Measurements from ENCODE around the gene KAZN.

Gene KAZN

GRCh38 chr1:14869187-14869586 lies 270.7 kb downstream of the KAZN start:
- no peak for DNase-seq

GRCh38 chr1:14871218-14871970 lies 272.9 kb downstream of the KAZN start:
- DNase-seq: no peak

GRCh38 chr1:14872762-14873161 lies 274.3 kb downstream of the KAZN start:
- no peak for DNase-seq

GRCh38 chr1:14873677-14874076 lies 275.2 kb downstream of the KAZN start:
- no peak for DNase-seq

- no peak for DNase-seq
Measured at GRCh38 chr1:14875524-14876509, 277.3 kb downstream of the KAZN start.

- DNase-seq: no peak
Measured at GRCh38 chr1:14876747-14877146, 278.3 kb downstream of the KAZN start.

GRCh38 chr1:14877224-14877623 lies 278.7 kb downstream of the KAZN start:
- DNase-seq: no peak

GRCh38 chr1:14878124-14878523 lies 279.6 kb downstream of the KAZN start:
- DNase-seq: no peak

- no peak for DNase-seq
Measured at GRCh38 chr1:14878951-14879350, 280.5 kb downstream of the KAZN start.

- DNase-seq: no peak
Measured at GRCh38 chr1:14880456-14881316, 282.2 kb downstream of the KAZN start.

GRCh38 chr1:14881775-14882672 lies 283.5 kb downstream of the KAZN start:
- no peak for DNase-seq

GRCh38 chr1:14884614-14885175 lies 286.2 kb downstream of the KAZN start:
- no peak for DNase-seq

GRCh38 chr1:14887044-14887566 lies 288.6 kb downstream of the KAZN start:
- DNase-seq: no peak

GRCh38 chr1:14887764-14888350 lies 289.4 kb downstream of the KAZN start:
- DNase-seq: no peak

GRCh38 chr1:14888374-14888773 lies 289.9 kb downstream of the KAZN start:
- no peak for DNase-seq

- no peak for DNase-seq
Measured at GRCh38 chr1:14889825-14890440, 291.4 kb downstream of the KAZN start.

- DNase-seq: no peak
Measured at GRCh38 chr1:14891991-14892390, 293.5 kb downstream of the KAZN start.

- DNase-seq: no peak
Measured at GRCh38 chr1:14894811-14895560, 296.5 kb downstream of the KAZN start.

GRCh38 chr1:14895727-14896126 lies 297.2 kb downstream of the KAZN start:
- DNase-seq: no peak
